Ovary (tissue), 9 donors: ENCODE measurements around the gene NOL9. TPM values are rescaled to one million over a fixed set of nuclear protein-coding genes. Genes with fewer than 3 reads are reported as not detected.
A peak's percentile ranks its signal among the peaks of the same experiment; 100 is the strongest.

Experiments used
- DNase-seq, 5 donors: peaks; one replicate each; pipeline ENCODE4 v3.0.0-alpha.2; 2019 to 2020
- H3K27ac ChIP-seq, 2 donors: fragments of 200-600 bp; one replicate each; pipeline versions ENCODE4 v1.5.1 to v1.8.0; 2019 to 2022
- H3K27me3 ChIP-seq: fragments of 200-600 bp; one replicate; pipeline ENCODE4 v1.8.0; 2022
- H3K36me3 ChIP-seq: fragments of 200-600 bp; sonication (generic); one replicate; pipeline ENCODE4 v1.5.1; 2019
- H3K4me1 ChIP-seq: one replicate; pipeline ENCODE4 v1.8.1; 2013; ENCODE audit warnings: mild to moderate bottlenecking, moderate library complexity; ENCODE audit not compliant: insufficient read depth
- H3K4me3 ChIP-seq: fragments of 200-600 bp; sonication (generic); one replicate; pipeline ENCODE4 v1.5.1; 2017
- H3K9me3 ChIP-seq, 2 donors: fragments of 200-600 bp in 1 of 2; sonication (generic) in 1 of 2; one replicate each; pipeline versions ENCODE4 v1.5.1 to v1.8.1; 2013 to 2019; ENCODE audit warnings: mild to moderate bottlenecking in 1 of 2, moderate library complexity in 1 of 2
- EP300 ChIP-seq: sonication (generic); formaldehyde crosslinking; IDR thresholded peaks from one replicate; pipeline ENCODE4 v1.6.1; 2017; ENCODE audit warnings: antibody characterized with exemption
- POLR2A ChIP-seq: fragments of 450-650 bp; IDR thresholded peaks from one replicate; pipeline ENCODE4 v1.6.1; 2017; ENCODE audit warnings: antibody characterized with exemption, mild to moderate bottlenecking, moderate library complexity
- WGBS, 3 donors: extraction: QIAGEN DNeasy Blood & Tissue Kit in 1 of 3; methylation state at CpG; one replicate each; pipeline versions ENCODE4 v1.1.5 to v1.1.7; 2013 to 2017; 5-methylcytosine and 5-hydroxymethylcytosine counted together
- intact Hi-C, 4 donors: fragments of 100-400 bp; cut with DNase I; formaldehyde crosslinking; loops; one replicate each; pipeline versions ENCODE4 v1.11.0 to v1.15.1; 2022 to 2023
- polyA plus RNA-seq, 2 donors: library from polyadenylated mRNA; stranded (reverse); fragments of 200-250 nt in 1 of 2; fragments of 350-450 nt in 1 of 2; fragmentation: Illumina TruSeq in 1 of 2; extraction: RNeasy Lipid Tissue Mini Kit (QIAGEN cat#74804) in 1 of 2; gene quantifications; one replicate each; pipeline ENCODE4 v1.2.3, GENCODE V29; 2013 to 2014
- total RNA-seq, 7 donors: library from RNA; depleted of rRNA in 2 of 7; stranded (reverse); fragments of >200 nt in 2 of 7; fragmentation: NEBNext Ultra II Directional in 3 of 7; extraction: Animal tissue kit (Norgen Biotek cat#: 25700) in 3 of 7; gene quantifications; one replicate each; pipeline versions ENCODE4 v1.1.0 to v1.2.4, GENCODE V29; 2016 to 2023
- TF ChIP-seq, protein P1 (sequence below), 3 donors: fragments of 450-650 bp in 2 of 3; fragments of 200-600 bp in 1 of 3; IDR thresholded peaks; one replicate each; pipeline versions ENCODE4 v1.5.1 to v1.8.0; 2016 to 2022; ENCODE audit warnings: antibody characterized with exemption in 3 of 3, mild to moderate bottlenecking in 1 of 3
- donor health status: DM: no; HTN: no; CAD: no; lungs with moderate emphysema.
- donor health status: DM: no; HTN: no; CAD: no.
- donor health status: Bipolar disorder and iron deficiency.
- donor health status: DM: yes; HTN: yes; CAD: no.
- donor health status: DM: no; HTN: no; CAD: no.
- donor health status: DM: yes; HTN: yes; CAD: no.

NOL9 gene
- total and polyA plus RNA-seq, 9 donors: 7.2 to 38.9 (median 25.8) TPM

DNA sequence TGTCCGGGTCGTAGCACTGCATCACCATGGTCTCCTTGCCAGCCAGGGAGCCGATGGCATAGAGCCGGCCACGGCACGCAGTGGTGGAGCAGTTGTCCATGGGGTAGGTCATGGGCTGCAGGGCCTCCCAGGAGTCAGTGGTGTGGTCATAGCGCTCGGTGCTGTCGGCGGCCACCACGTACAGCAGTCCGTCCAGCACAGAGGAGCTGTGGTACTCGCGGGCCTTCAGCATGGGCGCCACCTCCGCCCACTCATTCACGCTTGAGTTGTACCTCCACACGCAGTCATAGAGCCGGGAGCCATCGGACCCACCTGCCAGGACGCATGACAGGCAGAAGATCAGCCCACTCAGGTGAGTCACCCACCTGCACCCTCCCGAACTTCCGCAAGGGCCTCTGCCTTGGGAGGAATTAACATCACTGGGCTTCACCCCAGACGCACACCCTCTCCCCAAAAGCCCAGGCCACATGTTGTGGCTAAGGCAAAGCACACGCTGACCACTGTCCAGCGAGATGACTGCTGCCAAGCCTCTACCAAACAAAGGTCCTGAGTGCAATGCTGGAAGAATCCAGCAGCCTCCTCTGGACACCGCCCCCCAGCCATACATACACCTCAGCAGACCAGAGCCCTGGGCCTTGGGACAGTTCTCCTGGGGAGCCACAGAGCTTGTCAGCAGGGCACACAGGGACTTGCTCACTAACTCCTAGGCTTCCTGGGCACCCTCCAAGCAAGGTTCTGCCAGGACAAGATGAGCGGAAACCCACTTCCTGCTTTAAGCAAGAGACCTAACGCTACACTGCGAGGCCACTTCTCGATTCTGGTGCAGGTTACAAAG lies 45.0 kb upstream of the NOL9 start:
- 61 to 82% (median 70%) methylated on average over 31 of the region's 31 CpGs for WGBS, 3 donors
- Histone ChIP-seq H3K36me3 (no peaks in the 10 kb centered on the region), H3K27ac (no peak overlapping the region), H3K4me3 (peak overlapping the region; percentile 45), H3K9me3 (no peaks in the 10 kb centered on the region), H3K4me1 (peaks cover 24% of the 10 kb centered on the region), H3K27me3 (no peaks in the 10 kb centered on the region)
- TF ChIP-seq EP300 (no peak), POLR2A (no peak)
- TF ChIP-seq, protein P1, sequence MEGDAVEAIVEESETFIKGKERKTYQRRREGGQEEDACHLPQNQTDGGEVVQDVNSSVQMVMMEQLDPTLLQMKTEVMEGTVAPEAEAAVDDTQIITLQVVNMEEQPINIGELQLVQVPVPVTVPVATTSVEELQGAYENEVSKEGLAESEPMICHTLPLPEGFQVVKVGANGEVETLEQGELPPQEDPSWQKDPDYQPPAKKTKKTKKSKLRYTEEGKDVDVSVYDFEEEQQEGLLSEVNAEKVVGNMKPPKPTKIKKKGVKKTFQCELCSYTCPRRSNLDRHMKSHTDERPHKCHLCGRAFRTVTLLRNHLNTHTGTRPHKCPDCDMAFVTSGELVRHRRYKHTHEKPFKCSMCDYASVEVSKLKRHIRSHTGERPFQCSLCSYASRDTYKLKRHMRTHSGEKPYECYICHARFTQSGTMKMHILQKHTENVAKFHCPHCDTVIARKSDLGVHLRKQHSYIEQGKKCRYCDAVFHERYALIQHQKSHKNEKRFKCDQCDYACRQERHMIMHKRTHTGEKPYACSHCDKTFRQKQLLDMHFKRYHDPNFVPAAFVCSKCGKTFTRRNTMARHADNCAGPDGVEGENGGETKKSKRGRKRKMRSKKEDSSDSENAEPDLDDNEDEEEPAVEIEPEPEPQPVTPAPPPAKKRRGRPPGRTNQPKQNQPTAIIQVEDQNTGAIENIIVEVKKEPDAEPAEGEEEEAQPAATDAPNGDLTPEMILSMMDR (IDR thresholded peaks at IDR 0.05): no peak
- DNase-seq: peak in 1 of 5 donors; percentile 18
- intact Hi-C loops: loop anchor here in 1 of 4 donors (5.0 kb wide), 1 partner anchor 33 kb away; no protein-coding TSS in a partner anchor

DNA sequence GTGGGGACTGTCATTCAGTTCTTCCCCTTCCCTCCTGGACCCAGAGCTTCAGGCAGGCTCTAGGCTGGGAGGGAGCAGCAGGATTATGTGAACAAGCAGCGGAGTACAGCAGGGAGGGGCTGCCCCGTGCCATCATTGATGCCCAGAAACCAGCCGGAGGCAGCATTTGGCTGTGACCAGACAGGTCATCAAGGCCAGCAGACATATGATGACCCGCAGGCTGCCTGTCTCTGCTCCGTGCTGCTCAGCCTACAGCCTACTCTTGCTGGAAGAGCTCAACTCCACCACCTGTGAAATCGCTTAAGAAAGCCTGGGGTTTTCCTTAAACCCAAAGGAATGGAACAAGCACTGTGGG lies 43.4 kb upstream of the NOL9 start:
- H3K4me1 ChIP-seq: peaks cover 23% of the 10 kb centered on the region
- TF ChIP-seq POLR2A (no peak), EP300 (no peak)
- TF ChIP-seq, protein P1 (IDR thresholded peaks at IDR 0.05): no peak
- no peak overlapping the region for H3K4me3 ChIP-seq
- H3K27ac ChIP-seq: no peak overlapping the region
- no peaks in the 10 kb centered on the region for H3K36me3 ChIP-seq
- no peaks in the 10 kb centered on the region for H3K27me3 ChIP-seq
- intact Hi-C loops: loop anchor here in 1 of 4 donors (5.0 kb wide), 1 partner anchor 35 kb away; no protein-coding TSS in a partner anchor
- no peak for DNase-seq
- no peaks in the 10 kb centered on the region for H3K9me3 ChIP-seq
- WGBS, 3 donors: 72 to 80% (median 79%) methylated on average over 6 of the region's 6 CpGs

DNA sequence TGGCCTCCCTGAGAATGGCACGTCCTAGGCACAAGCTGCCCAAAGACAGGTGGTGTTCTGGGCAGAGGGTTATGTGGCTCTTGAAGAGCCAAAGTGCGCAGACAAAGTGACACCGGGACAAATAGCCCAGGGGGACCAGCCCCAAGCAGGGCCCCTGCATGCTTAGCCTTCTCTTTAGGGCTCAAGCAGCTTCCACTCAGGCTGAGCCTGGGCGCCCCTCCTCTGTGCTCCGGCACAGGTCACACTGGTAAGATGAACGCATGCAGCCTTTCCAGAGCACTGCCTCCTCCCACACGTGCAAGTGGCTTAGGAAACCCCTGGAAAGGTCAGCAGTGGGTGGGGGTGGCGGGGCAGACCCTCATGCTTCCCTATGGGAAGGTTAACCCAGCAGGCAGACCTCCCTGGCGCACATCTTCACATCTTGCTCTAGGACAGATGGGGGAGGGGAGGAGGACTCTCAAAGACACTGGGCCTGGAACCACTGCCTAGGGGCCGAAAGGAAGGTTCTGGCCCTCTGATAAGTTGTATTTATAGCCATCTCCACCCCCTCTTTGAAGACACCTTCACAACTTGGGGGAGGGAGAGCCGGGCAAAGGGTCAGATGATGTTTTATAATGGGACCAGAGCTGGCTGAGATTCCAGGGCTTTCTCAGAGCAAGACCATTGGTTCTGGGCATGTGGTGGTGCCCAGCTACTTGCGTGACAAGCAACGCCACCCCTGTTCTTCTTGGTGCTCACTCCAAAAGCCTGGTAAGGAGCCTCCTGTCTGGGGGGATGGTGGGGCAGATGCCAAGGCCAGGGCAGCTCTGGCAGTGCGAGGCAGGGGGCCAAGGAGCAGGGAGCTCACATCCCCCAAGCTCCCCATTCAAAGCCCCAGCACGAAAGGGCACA lies 42.8 kb upstream of the NOL9 start:
- H3K9me3 ChIP-seq: no peaks in the 10 kb centered on the region
- no peak for DNase-seq
- 66 to 70% (median 70%) methylated on average over 15 of the region's 15 CpGs for WGBS, 3 donors
- TF ChIP-seq, protein P1 (IDR thresholded peaks at IDR 0.05): no peak
- TF ChIP-seq POLR2A: no peak
- TF ChIP-seq EP300: no peak
- no peaks in the 10 kb centered on the region for H3K36me3 ChIP-seq
- intact Hi-C loops: loop anchor here in 1 of 4 donors (5.0 kb wide), 1 partner anchor 35 kb away; no protein-coding TSS in a partner anchor
- H3K4me3 ChIP-seq: no peak overlapping the region
- no peak overlapping the region for H3K27ac ChIP-seq
- peaks cover 23% of the 10 kb centered on the region for H3K4me1 ChIP-seq
- H3K27me3 ChIP-seq: no peaks in the 10 kb centered on the region

DNA sequence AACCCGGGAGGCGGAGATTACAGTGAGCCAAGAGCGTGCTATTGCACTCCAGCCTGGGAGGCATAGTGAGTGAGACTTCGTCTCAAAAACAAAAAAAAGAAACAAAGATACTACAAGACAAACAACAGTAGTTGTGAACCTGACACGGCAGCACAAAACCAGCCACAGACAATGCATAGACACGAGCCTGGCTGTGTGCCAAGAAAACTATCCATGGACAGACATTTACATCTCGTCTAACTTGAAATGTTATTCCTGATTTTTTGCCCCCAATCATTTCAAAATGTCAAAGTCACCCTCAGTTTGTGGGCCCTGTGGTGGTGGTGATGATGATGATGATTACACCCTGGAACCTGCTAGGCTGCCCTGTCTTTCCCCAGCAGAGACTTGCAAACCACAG lies 42.0 kb upstream of the NOL9 start:
- TF ChIP-seq EP300 (no peak), POLR2A (no peak)
- TF ChIP-seq, protein P1 (IDR thresholded peaks at IDR 0.05): no peak
- H3K27me3 ChIP-seq: no peaks in the 10 kb centered on the region
- H3K4me1 ChIP-seq: peaks cover 23% of the 10 kb centered on the region
- DNase-seq: peak in 1 of 5 donors; percentile 37
- H3K27ac ChIP-seq: no peak overlapping the region
- WGBS, 3 donors: 44 to 47% (median 45%) methylated on average over 7 of the region's 7 CpGs
- intact Hi-C loops: loop anchor here in 1 of 4 donors (5.0 kb wide), 1 partner anchor 36 kb away; no protein-coding TSS in a partner anchor
- H3K36me3 ChIP-seq: no peaks in the 10 kb centered on the region
- H3K9me3 ChIP-seq: no peaks in the 10 kb centered on the region
- no peak overlapping the region for H3K4me3 ChIP-seq
